Activated gamma-delta T cell (primary cell): ENCODE results near the gene TUBGCP4.

Source experiments
- DNase-seq: peaks from one replicate; lab custom pipeline; 2025; lab: John Stamatoyannopoulos, UW

The TUBGCP4 gene

GRCh38 chr15:43404130-43404529 is 33.2 kb downstream of the TUBGCP4 start:
- DNase-seq, result no peak

GRCh38 chr15:43406189-43406588 is 35.3 kb downstream of the TUBGCP4 start:
- DNase-seq, result no peak

GRCh38 chr15:43406808-43407207 is 35.9 kb downstream of the TUBGCP4 start:
- DNase-seq, result no peak

GRCh38 chr15:43408789-43409188 is 37.9 kb downstream of the TUBGCP4 start:
- no peak for DNase-seq

GRCh38 chr15:43410572-43411214 is 39.8 kb downstream of the TUBGCP4 start:
- DNase-seq, result no peak

- DNase-seq, result no peak
Observed at GRCh38 chr15:43412096-43412495, 41.2 kb downstream of the TUBGCP4 start.

GRCh38 chr15:43414196-43414595 is 43.3 kb downstream of the TUBGCP4 start:
- no peak for DNase-seq

- no peak for DNase-seq
Observed at GRCh38 chr15:43420435-43420834, 49.5 kb downstream of the TUBGCP4 start.

- DNase-seq, result no peak
Observed at GRCh38 chr15:43420876-43421275, 50.0 kb downstream of the TUBGCP4 start.

- DNase-seq, result no peak
Observed at GRCh38 chr15:43423793-43424192, 52.9 kb downstream of the TUBGCP4 start.

GRCh38 chr15:43429687-43430086 is 58.8 kb downstream of the TUBGCP4 start:
- no peak for DNase-seq

- no peak for DNase-seq
Observed at GRCh38 chr15:43433165-43433564, 62.3 kb downstream of the TUBGCP4 start.

GRCh38 chr15:43433661-43434303 is 62.9 kb downstream of the TUBGCP4 start:
- DNase-seq, result no peak

GRCh38 chr15:43434446-43434845 is 63.5 kb downstream of the TUBGCP4 start:
- no peak for DNase-seq

GRCh38 chr15:43436395-43436794 is 65.5 kb downstream of the TUBGCP4 start:
- no peak for DNase-seq

- DNase-seq, result no peak
Observed at GRCh38 chr15:43439268-43439667, 68.4 kb downstream of the TUBGCP4 start.

- DNase-seq, result no peak
Observed at GRCh38 chr15:43440721-43441281, 69.9 kb downstream of the TUBGCP4 start.

- DNase-seq, result no peak
Observed at GRCh38 chr15:43441316-43441715, 70.4 kb downstream of the TUBGCP4 start.

GRCh38 chr15:43446344-43446743 is 75.4 kb downstream of the TUBGCP4 start:
- no peak for DNase-seq

- DNase-seq, result no peak
Observed at GRCh38 chr15:43449981-43450380, 79.1 kb downstream of the TUBGCP4 start.
